Measurements from ENCODE around the gene TMEM204.

The TMEM204 gene

DNA sequence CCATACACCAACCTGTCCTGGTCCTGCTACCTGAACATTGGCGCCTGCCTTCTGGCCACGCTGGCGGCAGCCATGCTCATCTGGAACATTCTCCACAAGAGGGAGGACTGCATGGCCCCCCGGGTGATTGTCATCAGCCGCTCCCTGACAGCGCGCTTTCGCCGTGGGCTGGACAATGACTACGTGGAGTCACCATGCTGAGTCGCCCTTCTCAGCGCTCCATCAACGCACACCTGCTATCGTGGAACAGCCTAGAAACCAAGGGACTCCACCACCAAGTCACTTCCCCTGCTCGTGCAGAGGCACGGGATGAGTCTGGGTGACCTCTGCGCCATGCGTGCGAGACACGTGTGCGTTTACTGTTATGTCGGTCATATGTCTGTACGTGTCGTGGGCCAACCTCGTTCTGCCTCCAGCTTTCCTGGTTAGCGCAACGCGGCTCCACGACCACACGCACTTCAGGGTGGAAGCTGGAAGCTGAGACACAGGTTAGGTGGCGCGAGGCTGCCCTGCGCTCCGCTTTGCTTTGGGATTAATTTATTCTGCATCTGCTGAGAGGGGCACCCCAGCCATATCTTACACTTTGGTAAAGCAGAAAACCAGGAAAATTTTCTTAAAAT, 21.5 kb downstream of the TMEM204 start:
- no peak overlapping the region for H3K27ac Mint-ChIP-seq
- ATAC-seq (replicated peaks) (no peak), DNase-seq (no peak)
- H3K9me3 Mint-ChIP-seq = no peaks in the 10 kb centered on the region
- H3K4me3 Mint-ChIP-seq = no peak overlapping the region
- no peaks in the 10 kb centered on the region for H3K27me3 Mint-ChIP-seq
- peaks cover 9 to 27% of the 10 kb centered on the region in 2 donors for H3K4me1 Mint-ChIP-seq (ENCODE audit: low read depth in 2 of 2)
- H3K36me3 Mint-ChIP-seq (ENCODE audit: insufficient read depth) = peaks cover 45% of the 10 kb centered on the region

DNA sequence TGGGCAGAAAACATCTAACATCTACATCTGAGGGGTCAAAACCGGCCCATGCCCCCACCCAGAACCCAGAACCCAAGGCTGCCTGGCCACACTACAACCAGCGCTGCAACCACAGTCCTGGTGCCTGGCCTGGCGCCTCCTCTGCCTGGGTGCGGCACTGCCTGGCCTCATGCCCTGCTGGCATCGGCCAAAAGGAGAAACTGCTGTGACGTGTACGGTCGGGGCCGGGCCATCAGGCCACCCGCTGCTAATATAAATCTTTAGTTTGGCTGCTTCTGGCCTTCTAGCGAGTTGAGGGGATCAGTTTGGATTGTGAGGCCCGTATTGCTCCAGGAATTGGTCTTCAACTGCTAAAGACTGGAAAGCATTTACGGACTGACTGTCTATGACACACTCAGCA, 22.8 kb downstream of the TMEM204 start:
- H3K4me1 Mint-ChIP-seq (ENCODE audit: low read depth in 2 of 2) = peaks cover 5 to 29% of the 10 kb centered on the region in 2 donors
- DNase-seq = no peak
- peaks cover 45% of the 10 kb centered on the region for H3K36me3 Mint-ChIP-seq (ENCODE audit: insufficient read depth)
- no peaks in the 10 kb centered on the region for H3K9me3 Mint-ChIP-seq
- no peaks in the 10 kb centered on the region for H3K27me3 Mint-ChIP-seq
- ATAC-seq (replicated peaks) = no peak
- no peak overlapping the region for H3K4me3 Mint-ChIP-seq
- no peak overlapping the region for H3K27ac Mint-ChIP-seq

DNA sequence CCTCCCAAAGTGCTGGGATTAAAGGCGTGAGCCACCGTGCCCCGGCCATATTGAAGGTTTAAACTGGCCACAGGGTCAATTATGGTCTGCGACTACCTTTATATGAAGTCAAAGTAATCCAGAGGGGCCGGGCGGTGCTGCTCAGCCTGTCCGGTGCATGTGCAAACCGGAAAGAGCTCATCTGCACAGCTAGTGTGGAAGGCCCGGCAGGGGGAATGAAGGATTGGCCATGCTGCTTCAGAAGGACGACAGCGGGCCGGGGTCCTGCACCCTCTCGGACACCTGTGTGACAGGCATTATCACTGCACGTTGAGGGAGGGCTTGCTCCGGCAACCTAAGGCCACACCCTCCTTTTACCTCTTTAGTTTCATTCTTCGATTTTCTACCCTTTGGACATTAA, 23.6 kb downstream of the TMEM204 start:
- H3K4me1 Mint-ChIP-seq (ENCODE audit: low read depth in 2 of 2) = peaks cover 5 to 26% of the 10 kb centered on the region in 2 donors
- H3K27ac Mint-ChIP-seq = no peak overlapping the region
- H3K4me3 Mint-ChIP-seq = no peak overlapping the region
- ATAC-seq (replicated peaks) = no peak
- H3K36me3 Mint-ChIP-seq (ENCODE audit: insufficient read depth) = peaks cover 42% of the 10 kb centered on the region
- DNase-seq = no peak
- H3K27me3 Mint-ChIP-seq = no peaks in the 10 kb centered on the region
- no peaks in the 10 kb centered on the region for H3K9me3 Mint-ChIP-seq

DNA sequence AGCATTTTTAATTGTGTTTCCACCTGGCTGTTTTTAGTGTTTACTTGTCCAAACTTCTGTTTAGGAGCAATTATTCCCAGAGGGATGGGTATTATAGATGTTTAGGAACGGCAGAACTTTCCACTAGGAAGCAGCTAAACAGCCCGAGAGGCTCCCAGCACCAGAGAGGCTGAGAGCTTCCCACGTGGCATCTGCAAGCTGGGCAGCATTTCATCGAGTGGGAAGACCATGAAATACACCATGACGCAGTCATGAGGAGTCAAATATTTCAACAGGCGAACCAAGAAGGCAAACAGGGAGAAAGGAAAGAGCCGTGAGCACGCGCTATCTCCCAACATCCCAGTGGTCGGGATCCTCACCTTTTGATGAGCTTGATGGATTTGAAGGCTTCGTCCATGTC, 24.1 kb downstream of the TMEM204 start:
- no peak overlapping the region for H3K27ac Mint-ChIP-seq

DNA sequence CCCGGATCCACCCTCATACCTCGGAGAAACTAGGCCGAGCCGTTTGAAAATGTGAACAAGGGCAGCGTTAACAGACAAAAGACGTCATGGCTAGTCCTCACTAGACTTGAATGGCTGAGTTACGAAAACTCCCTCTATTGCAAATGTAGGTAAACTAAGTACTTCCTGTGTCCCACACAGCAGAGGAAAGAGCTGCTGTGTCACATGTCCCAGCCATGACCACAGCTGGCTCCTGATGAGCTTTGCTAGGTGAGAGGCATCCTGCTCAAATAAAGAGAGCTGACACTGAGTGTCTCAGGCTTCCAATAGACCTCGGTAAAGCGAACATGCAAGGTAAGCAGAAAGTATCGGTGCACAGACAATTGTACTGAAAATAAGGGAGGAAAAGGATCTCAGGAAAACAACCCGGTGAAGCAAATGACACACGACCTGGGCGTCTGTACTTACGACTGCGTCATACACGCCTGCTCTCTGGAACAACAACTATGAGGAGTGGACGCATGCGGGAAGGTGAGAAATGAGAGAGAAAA, 26.0 kb downstream of the TMEM204 start:
- H3K36me3 Mint-ChIP-seq (ENCODE audit: insufficient read depth) = peaks cover 30% of the 10 kb centered on the region
- peak overlapping the region; percentile 37 to 40 for H3K4me3 Mint-ChIP-seq
- ATAC-seq (replicated peaks) (peak; percentile 97), DNase-seq (peak in 2 of 3 experiments; percentile 13 to 17)
- peak overlapping the region in 1 of 2 donors; percentile 78 for H3K27ac Mint-ChIP-seq
- H3K9me3 Mint-ChIP-seq = no peaks in the 10 kb centered on the region
- peaks cover 5 to 21% of the 10 kb centered on the region in 2 donors for H3K4me1 Mint-ChIP-seq (ENCODE audit: low read depth in 2 of 2)
- no peaks in the 10 kb centered on the region for H3K27me3 Mint-ChIP-seq

More for the DNA sequence above, 24.1 kb downstream of the TMEM204 start:
- Mint-ChIP-seq H3K27me3 (no peaks in the 10 kb centered on the region), H3K4me1 (ENCODE audit: low read depth in 2 of 2) (peaks cover 5 to 24% of the 10 kb centered on the region in 2 donors), H3K4me3 (no peak overlapping the region), H3K36me3 (ENCODE audit: insufficient read depth) (peaks cover 42% of the 10 kb centered on the region), H3K9me3 (no peaks in the 10 kb centered on the region)
- DNase-seq (no peak), ATAC-seq (replicated peaks) (no peak)

DNA sequence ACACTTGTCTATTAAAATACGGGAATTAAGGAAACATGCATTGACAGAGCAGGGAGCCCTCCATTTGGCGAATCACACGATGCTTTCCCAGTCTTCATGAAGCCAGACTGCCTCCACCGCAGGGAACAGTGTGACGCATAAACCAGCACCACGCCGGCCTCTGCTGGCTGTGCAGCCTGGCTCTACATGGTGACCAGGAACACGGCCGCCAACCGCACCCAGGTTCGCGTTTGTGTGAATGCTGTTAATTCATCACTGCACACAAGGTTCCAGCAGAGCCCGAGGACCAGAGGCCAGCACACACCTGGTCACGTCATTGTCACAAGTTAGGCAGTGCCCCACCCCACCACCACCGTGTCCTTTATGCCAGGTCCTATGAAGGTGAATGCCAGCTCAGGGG, 26.7 kb downstream of the TMEM204 start:
- peak overlapping the region in 1 of 2 donors; percentile 86 for H3K27ac Mint-ChIP-seq
- no peak overlapping the region for H3K4me3 Mint-ChIP-seq
- no peaks in the 10 kb centered on the region for H3K27me3 Mint-ChIP-seq
- DNase-seq = no peak
- H3K9me3 Mint-ChIP-seq = no peaks in the 10 kb centered on the region
- no peak for ATAC-seq (replicated peaks)
- H3K4me1 Mint-ChIP-seq (ENCODE audit: low read depth in 2 of 2) = peaks cover 5 to 21% of the 10 kb centered on the region in 2 donors
- H3K36me3 Mint-ChIP-seq (ENCODE audit: insufficient read depth) = peaks cover 27% of the 10 kb centered on the region

DNA sequence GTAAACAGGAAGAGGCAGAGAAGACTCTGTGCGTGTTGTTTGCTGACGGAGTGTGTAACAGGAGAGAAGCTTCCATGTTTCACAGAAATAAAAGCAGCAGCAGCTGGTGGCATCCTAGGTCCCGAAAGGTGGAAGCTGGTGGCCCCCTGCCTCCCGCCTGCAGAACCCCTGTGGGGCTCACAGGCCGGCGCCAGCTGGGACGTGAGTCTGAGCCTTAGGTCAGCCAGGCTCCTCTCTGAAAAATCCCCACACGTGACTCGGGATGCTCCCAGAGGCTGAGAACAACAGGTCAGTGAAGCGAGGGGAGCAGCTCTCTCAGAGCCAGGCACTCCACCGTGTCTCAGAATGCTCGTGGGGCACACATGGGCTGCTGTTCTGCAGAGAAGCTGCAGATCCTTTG, 27.4 kb downstream of the TMEM204 start:
- peaks cover 5 to 21% of the 10 kb centered on the region in 2 donors for H3K4me1 Mint-ChIP-seq (ENCODE audit: low read depth in 2 of 2)
- H3K27me3 Mint-ChIP-seq = no peaks in the 10 kb centered on the region
- no peak for DNase-seq
- peak overlapping the region; percentile 54 to 86 for H3K27ac Mint-ChIP-seq
- peak overlapping the region in 1 of 2 donors; percentile 14 for H3K4me3 Mint-ChIP-seq
- H3K9me3 Mint-ChIP-seq = no peaks in the 10 kb centered on the region
- ATAC-seq (replicated peaks) = no peak
- peaks cover 22% of the 10 kb centered on the region for H3K36me3 Mint-ChIP-seq (ENCODE audit: insufficient read depth)

DNA sequence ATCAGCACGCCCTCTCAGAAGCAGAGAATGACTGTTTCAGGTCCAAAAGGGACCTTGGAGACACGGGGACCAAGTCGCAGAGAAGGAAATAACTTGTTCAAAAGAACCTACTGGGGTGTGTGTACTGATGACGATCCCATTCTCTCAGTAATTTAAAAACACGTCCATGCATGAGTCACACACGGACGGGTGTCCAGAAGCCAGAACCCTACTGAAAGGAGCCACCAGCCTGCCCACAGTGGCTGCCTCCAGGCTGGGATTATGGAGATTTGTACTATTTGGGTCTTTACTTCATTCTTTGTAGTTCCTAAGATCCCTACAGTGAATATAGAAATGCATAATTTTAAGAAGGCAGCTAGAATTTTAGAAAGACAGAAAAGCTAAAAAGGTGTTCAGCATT, 27.8 kb downstream of the TMEM204 start:
- Mint-ChIP-seq H3K36me3 (ENCODE audit: insufficient read depth) (peaks cover 18% of the 10 kb centered on the region), H3K27me3 (no peaks in the 10 kb centered on the region), H3K4me3 (peak overlapping the region in 1 of 2 donors; percentile 14), H3K27ac (peak overlapping the region; percentile 54 to 86), H3K4me1 (ENCODE audit: low read depth in 2 of 2) (peaks cover 5 to 21% of the 10 kb centered on the region in 2 donors), H3K9me3 (no peaks in the 10 kb centered on the region)
- ATAC-seq (replicated peaks) (no peak), DNase-seq (no peak)

DNA sequence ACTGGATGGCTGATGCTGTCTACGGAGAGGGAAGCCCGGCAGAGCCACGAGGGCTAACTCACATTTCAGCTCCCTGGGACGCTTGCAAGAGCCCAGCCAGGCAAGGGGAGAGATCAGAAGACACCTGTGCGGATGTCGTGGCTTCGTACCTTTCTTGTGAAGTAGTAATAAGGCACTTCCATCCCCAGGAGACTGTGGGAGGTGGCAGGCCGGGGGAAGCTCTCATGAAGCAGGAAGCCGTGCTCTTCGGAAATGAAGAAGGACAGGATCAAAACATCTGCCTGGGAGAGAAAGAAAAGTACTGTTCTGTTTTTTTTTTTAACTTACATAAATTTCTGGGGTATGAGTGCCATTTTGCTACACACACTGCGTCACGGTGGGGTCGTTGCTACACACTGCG, 28.4 kb downstream of the TMEM204 start:
- Mint-ChIP-seq H3K9me3 (no peaks in the 10 kb centered on the region), H3K36me3 (ENCODE audit: insufficient read depth) (peaks cover 13% of the 10 kb centered on the region), H3K27ac (peak overlapping the region; percentile 54 to 86), H3K4me1 (ENCODE audit: low read depth in 2 of 2) (peaks cover 5 to 21% of the 10 kb centered on the region in 2 donors), H3K27me3 (peaks cover 0 to 1% of the 10 kb centered on the region in 2 donors), H3K4me3 (no peak overlapping the region)
- no peak for ATAC-seq (replicated peaks)
- DNase-seq = no peak

DNA sequence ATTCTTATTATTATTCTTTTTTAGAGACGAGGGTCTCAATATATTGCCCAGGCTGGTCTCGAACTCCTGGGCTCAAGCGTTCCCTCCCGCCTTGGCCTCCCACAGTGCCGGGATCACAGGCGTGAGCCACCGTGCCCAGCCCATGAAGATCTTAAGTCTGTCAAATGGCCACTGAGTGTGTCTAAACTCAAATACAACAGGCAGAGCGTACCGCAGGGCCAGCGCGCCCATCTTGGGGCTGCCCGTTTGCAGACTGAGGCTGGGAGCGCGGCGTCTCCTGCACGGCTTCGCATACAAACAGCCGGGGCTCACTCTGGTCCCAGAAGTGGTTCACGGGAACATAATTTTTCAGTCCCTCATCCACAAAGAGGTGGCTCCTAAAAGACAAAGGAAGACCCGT, 30.3 kb downstream of the TMEM204 start:
- H3K9me3 Mint-ChIP-seq = no peaks in the 10 kb centered on the region
- no peak overlapping the region for H3K27ac Mint-ChIP-seq
- ATAC-seq (replicated peaks) (no peak), DNase-seq (no peak)
- peaks cover 9% of the 10 kb centered on the region for H3K36me3 Mint-ChIP-seq (ENCODE audit: insufficient read depth)
- no peak overlapping the region for H3K4me3 Mint-ChIP-seq
- peaks cover 0 to 7% of the 10 kb centered on the region in 2 donors for H3K27me3 Mint-ChIP-seq
- peaks cover 5 to 19% of the 10 kb centered on the region in 2 donors for H3K4me1 Mint-ChIP-seq (ENCODE audit: low read depth in 2 of 2)

DNA sequence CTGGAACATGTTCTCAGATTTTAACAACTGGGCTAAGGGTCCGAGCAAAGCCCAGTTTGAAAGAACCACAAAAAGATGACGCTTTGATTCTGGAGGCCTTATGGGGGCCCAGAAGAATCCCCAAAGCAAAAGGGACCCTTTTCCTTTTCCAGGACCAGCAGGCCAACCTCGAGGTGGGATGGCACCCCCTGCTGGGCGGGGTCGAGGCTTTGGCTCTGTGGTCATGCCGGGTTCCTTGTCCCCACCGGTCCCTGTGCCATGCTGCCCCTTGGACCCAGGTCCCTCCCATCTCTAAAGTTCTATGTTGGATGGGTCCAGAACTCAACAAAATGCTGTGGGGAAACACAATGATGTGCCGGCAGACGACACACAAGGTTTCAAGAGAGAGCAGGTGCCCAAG, 30.9 kb downstream of the TMEM204 start:
- H3K4me3 Mint-ChIP-seq = no peak overlapping the region
- H3K27ac Mint-ChIP-seq = no peak overlapping the region
- DNase-seq = no peak
- H3K36me3 Mint-ChIP-seq (ENCODE audit: insufficient read depth) = peaks cover 6% of the 10 kb centered on the region
- H3K9me3 Mint-ChIP-seq = no peaks in the 10 kb centered on the region
- peaks cover 5 to 15% of the 10 kb centered on the region in 2 donors for H3K4me1 Mint-ChIP-seq (ENCODE audit: low read depth in 2 of 2)
- no peak for ATAC-seq (replicated peaks)
- peaks cover 0 to 7% of the 10 kb centered on the region in 2 donors for H3K27me3 Mint-ChIP-seq

DNA sequence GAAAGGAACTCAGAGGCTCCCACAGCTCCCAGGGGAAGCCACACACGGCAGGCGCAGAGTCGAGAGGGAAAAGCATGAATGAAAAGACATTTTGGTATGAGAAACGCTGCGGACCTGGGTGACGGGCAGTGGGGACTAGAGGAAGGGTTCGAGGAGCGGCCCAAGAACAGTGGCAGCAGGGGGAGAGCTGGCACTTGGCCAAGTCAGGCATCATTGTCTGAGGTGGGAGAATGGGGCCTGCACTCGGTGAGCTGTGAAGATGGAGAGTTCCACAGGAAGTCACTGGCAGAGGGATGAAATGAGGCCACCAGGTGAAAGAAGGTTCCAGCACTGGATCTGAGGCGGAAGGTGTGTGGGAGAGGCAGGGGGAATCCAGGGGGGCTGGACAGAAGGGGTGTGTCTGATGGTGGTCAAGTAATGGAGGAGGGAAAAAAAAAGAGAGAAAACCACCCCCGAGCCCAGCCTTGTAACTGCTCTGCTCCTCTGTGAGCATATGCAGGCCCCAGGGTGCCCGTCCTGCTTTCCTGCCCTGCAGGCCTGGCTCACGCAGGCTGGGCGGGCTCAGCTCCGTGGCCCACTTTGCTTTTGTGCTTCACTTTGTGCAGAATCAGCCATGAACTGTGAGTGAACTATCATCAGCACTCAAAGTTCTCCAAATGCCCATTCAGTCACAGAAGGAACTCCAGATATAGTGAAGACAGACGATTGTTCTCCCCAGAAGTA, 31.8 kb downstream of the TMEM204 start:
- Mint-ChIP-seq H3K27me3 (peaks cover 0 to 7% of the 10 kb centered on the region in 2 donors), H3K9me3 (no peaks in the 10 kb centered on the region), H3K4me3 (no peak overlapping the region), H3K27ac (peak overlapping the region in 1 of 2 donors; percentile 66), H3K4me1 (ENCODE audit: low read depth in 2 of 2) (peaks cover 0 to 9% of the 10 kb centered on the region in 2 donors), H3K36me3 (ENCODE audit: insufficient read depth) (peaks cover 4% of the 10 kb centered on the region)
- no peak for ATAC-seq (replicated peaks)
- no peak for DNase-seq

DNA sequence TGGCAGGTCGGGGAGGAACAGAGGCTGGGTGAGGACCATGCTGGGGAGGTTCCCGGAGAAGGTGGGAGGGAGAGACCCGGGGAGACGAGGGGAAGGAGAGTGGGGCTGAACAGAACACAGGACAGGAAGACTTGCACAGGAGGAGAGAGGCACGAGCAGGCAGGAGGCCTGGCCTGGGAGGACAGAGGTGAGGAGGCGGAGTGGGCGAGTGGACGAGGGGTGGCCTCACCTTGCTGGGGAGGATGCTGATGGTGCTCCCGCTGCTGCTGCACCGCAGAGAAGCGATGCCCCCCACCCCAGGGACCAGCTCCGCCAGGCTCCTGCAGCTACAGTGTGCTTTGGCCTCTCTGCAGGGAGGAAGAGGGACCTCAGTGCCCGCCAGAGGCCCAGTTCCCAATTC, 34.5 kb downstream of the TMEM204 start:
- no peaks in the 10 kb centered on the region for H3K4me1 Mint-ChIP-seq (ENCODE audit: low read depth in 2 of 2)
- no peak overlapping the region for H3K4me3 Mint-ChIP-seq
- peaks cover 3% of the 10 kb centered on the region for H3K36me3 Mint-ChIP-seq (ENCODE audit: insufficient read depth)
- no peak overlapping the region for H3K27ac Mint-ChIP-seq
- H3K27me3 Mint-ChIP-seq = peaks cover 0 to 7% of the 10 kb centered on the region in 2 donors
- H3K9me3 Mint-ChIP-seq = no peaks in the 10 kb centered on the region
- ATAC-seq (replicated peaks) (no peak), DNase-seq (no peak)

Measured in effector memory CD8-positive, alpha-beta T cell (primary cell).